Endothelial cell of umbilical vein (primary cell): ENCODE results near the gene TNIK. TPM values are rescaled to one million over a fixed set of nuclear protein-coding genes. Genes with fewer than 3 reads are reported as not detected.

Experiments
- BruUV-seq: library from RNA; stranded (reverse); fragments of 400-500 nt; replicated peaks from 2 replicates; lab custom pipeline; 2021; lab: Mats Ljungman, UMichigan
- CTCF ChIA-PET: fragments of 300-600, 350-600 bp; sonication (Branson Sonifier 250); formaldehyde crosslinking; loops from one replicate; lab custom pipeline; 2021; ENCODE audit warnings: antibody characterized with exemption, inconsistent platforms; lab: Charles Lee
- POLR2A ChIA-PET: fragments of 300-600, 350-600 bp; sonication (Branson Sonifier 250); formaldehyde crosslinking; loops from one replicate; lab custom pipeline; 2021; ENCODE audit warnings: antibody characterized with exemption, inconsistent platforms; lab: Charles Lee
- DNase-seq: peaks from one replicate; pipeline ENCODE4 v3.0.0-alpha.2; 2011; ENCODE audit warnings: low read depth, low spot score
- FAIRE-seq: peaks from 2 replicates; lab custom pipeline; 2011; peaks lifted over from hg19 to GRCh38; lab: Jason Lieb, UNC
- H2AFZ ChIP-seq: 2 replicates; pipeline ENCODE4 v1.6.0; 2012; ENCODE audit warnings: low read depth, low read length, control low read depth, inconsistent platforms
- H3K27ac ChIP-seq: 2 replicates; pipeline ENCODE4 v1.5.1; 2011; ENCODE audit warnings: low read depth, mild to moderate bottlenecking, control low read depth, low read length, moderate library complexity; ENCODE audit not compliant: insufficient read depth
- H3K27me3 ChIP-seq, 2 experiments: 2 replicates each; pipeline versions ENCODE4 v1.6.0 to v1.6.1; 2011; ENCODE audit warnings: low read length in 2 of 2, mixed read lengths in 1 of 2; ENCODE audit not compliant: control insufficient read depth in 2 of 2, insufficient read depth in 2 of 2
- H3K36me3 ChIP-seq, 2 experiments: 2 replicates in 1 of 2; 3 replicates in 1 of 2; pipeline ENCODE4 v1.5.1; 2011; ENCODE audit warnings: low read length in 2 of 2, mild to moderate bottlenecking in 1 of 2, moderate library complexity in 1 of 2; ENCODE audit not compliant: control insufficient read depth in 2 of 2, insufficient read depth in 2 of 2; ENCODE audit errors: extremely low read depth in 1 of 2
- H3K4me1 ChIP-seq: 3 replicates; pipeline ENCODE4 v1.5.1; 2011; ENCODE audit warnings: mild to moderate bottlenecking, low read length; ENCODE audit not compliant: control insufficient read depth, insufficient read depth; ENCODE audit errors: extremely low read depth
- H3K4me2 ChIP-seq: 2 replicates; pipeline ENCODE4 v1.6.1; 2011; ENCODE audit warnings: low read length, control low read depth, mixed read lengths; ENCODE audit not compliant: insufficient read depth
- H3K4me3 ChIP-seq, 3 experiments: fragments of 200-600 bp in 1 of 3; sonication (generic), shearing (Covaris generic) in 1 of 3; replicated peaks in 1 of 3; 2 replicates each; pipeline ENCODE4 v1.5.1; 2011 to 2016; ENCODE audit warnings: control low read depth in 3 of 3, low read length in 3 of 3, mild to moderate bottlenecking in 2 of 3, inconsistent platforms in 1 of 3, low read depth in 1 of 3, moderate library complexity in 1 of 3; ENCODE audit not compliant: insufficient read depth in 1 of 3
- H3K79me2 ChIP-seq: 2 replicates; pipeline ENCODE4 v1.6.0; 2012; ENCODE audit warnings: low read length, inconsistent platforms; ENCODE audit not compliant: control insufficient read depth, insufficient read depth
- H3K9ac ChIP-seq: replicated peaks from 2 replicates; pipeline ENCODE3; 2011; ENCODE audit warnings: low read length, control low read depth; ENCODE audit not compliant: insufficient read depth; ENCODE audit errors: extremely low read depth
- H3K9me1 ChIP-seq: replicated peaks from 3 replicates; pipeline ENCODE4 v1.6.0; 2011; ENCODE audit warnings: mild to moderate bottlenecking, low read length; ENCODE audit not compliant: control insufficient read depth, insufficient read depth; ENCODE audit errors: extremely low read depth
- H3K9me3 ChIP-seq: replicated peaks from 2 replicates; pipeline ENCODE4 v1.5.1; 2012; ENCODE audit warnings: low read length, inconsistent platforms; ENCODE audit not compliant: control insufficient read depth, insufficient read depth
- H4K20me1 ChIP-seq: replicated peaks from 2 replicates; pipeline ENCODE3; 2011; ENCODE audit warnings: mild to moderate bottlenecking, low read length; ENCODE audit not compliant: control insufficient read depth, insufficient read depth; ENCODE audit errors: extremely low read depth
- EZH2 ChIP-seq: IDR thresholded peaks from 2 replicates; pipeline ENCODE4 v1.6.1; 2012; ENCODE audit warnings: borderline replicate concordance, low read depth, mild to moderate bottlenecking, moderate library complexity, low read length, inconsistent platforms; ENCODE audit not compliant: severe bottlenecking
- FOS ChIP-seq: IDR thresholded peaks from 2 replicates; pipeline ENCODE4 v1.6.1; 2011; ENCODE audit warnings: mild to moderate bottlenecking, low read length, moderate library complexity, borderline replicate concordance; ENCODE audit not compliant: insufficient read depth
- GATA2 ChIP-seq: IDR thresholded peaks from 2 replicates; pipeline ENCODE4 v1.7.0; 2011; ENCODE audit warnings: low read depth, mild to moderate bottlenecking, moderate library complexity, mixed read lengths, low read length; ENCODE audit not compliant: insufficient read length, insufficient read depth
- JUN ChIP-seq: IDR thresholded peaks from 2 replicates; pipeline ENCODE4 v1.6.1; 2011; ENCODE audit warnings: borderline replicate concordance, low read depth; ENCODE audit not compliant: insufficient read length, insufficient read depth
- MYC ChIP-seq: IDR thresholded peaks from one replicate; pipeline ENCODE4 v1.6.1; 2011; ENCODE audit warnings: mild to moderate bottlenecking, low read depth, low read length
- POLR2A ChIP-seq: IDR thresholded peaks from 2 replicates; pipeline ENCODE4 v1.6.1; 2012; ENCODE audit warnings: low read depth, mild to moderate bottlenecking, control low read depth, low read length
- POLR2AphosphoS5 ChIP-seq: IDR thresholded peaks from 2 replicates; pipeline ENCODE4 v1.6.1; 2012; ENCODE audit warnings: low read depth, mild to moderate bottlenecking, control low read depth, low read length, moderate library complexity; ENCODE audit not compliant: insufficient read depth
- dilution Hi-C: fragments of 300-500 bp; cut with MboI; formaldehyde crosslinking; loops from one replicate; pipeline ENCODE4 v1.15.0; 2019; ENCODE audit warnings: low sequenced_read_pairs; ENCODE audit not compliant: extremely low pct_ligation_motif_present
- intact Hi-C: fragments of 100-400 bp; cut with micrococcal nuclease; formaldehyde crosslinking; loops from one replicate; pipeline ENCODE4 v1.10.0; 2022
- polyA plus RNA-seq, 4 experiments: library from polyadenylated mRNA; depleted of rRNA in 3 of 4; stranded (reverse) in 3 of 4; unstranded in 1 of 4; fragments of >200 nt; gene quantifications; 2 replicates each; pipeline versions ENCODE4 v1.2.1 to v1.2.3, GENCODE V29; 2011 to 2012; ENCODE audit warnings: missing spikeins in 1 of 4
- total RNA-seq: library from RNA; stranded (reverse); gene quantifications from 2 replicates; pipeline ENCODE4 v1.2.3, GENCODE V29; 2021
- TF ChIP-seq, protein P1 (sequence below), 2 donors: IDR thresholded peaks; 1 replicate in 1 of 2; 2 replicates in 1 of 2; pipeline ENCODE4 v1.5.1; 2011; ENCODE audit warnings: low read length in 2 of 2, mild to moderate bottlenecking in 2 of 2, moderate library complexity in 2 of 2, control low read depth in 1 of 2, inconsistent platforms in 1 of 2, low read depth in 1 of 2; ENCODE audit not compliant: insufficient read depth in 1 of 2; ENCODE audit errors: extremely low read depth in 1 of 2
- TF ChIP-seq, protein P2 (sequence below): IDR thresholded peaks from 2 replicates; pipeline ENCODE4 v1.6.1; 2011; ENCODE audit not compliant: insufficient read depth, insufficient read length

The TNIK gene
- total and polyA plus RNA-seq, 2 donors (not counting 3 experiments of a cell fraction or from before 2014, with no cell fraction given), result 10.9 to 39.7 TPM

DNA sequence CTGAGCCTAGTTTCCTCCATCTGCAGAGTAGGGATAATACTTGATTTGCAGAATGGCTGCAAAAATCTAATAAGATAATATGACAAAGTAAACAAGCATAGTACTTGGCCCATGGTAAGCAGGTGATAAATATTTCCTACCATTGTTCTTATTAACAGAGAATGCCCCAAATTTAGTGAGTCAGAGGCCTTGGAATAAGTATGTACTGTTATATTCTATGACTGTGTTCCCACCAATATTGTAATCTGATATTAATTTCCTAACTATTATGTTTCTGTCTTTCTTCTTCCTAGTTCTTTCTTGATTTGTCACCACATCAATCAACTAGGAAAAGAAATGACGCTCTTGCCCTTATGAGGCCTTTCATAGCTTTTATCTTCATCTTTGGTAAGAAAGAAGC lies 255.3 kb downstream of the TNIK start:
- H3K9ac ChIP-seq, result peak overlapping the region; percentile 32
- H3K36me3 ChIP-seq, result no peaks in the 10 kb centered on the region
- H4K20me1 ChIP-seq, result no peaks in the 10 kb centered on the region
- no peak overlapping the region for H3K4me3 ChIP-seq
- no peaks in the 10 kb centered on the region for H3K79me2 ChIP-seq
- H3K9me3 ChIP-seq, result no peaks in the 10 kb centered on the region
- TF ChIP-seq, protein P1, sequence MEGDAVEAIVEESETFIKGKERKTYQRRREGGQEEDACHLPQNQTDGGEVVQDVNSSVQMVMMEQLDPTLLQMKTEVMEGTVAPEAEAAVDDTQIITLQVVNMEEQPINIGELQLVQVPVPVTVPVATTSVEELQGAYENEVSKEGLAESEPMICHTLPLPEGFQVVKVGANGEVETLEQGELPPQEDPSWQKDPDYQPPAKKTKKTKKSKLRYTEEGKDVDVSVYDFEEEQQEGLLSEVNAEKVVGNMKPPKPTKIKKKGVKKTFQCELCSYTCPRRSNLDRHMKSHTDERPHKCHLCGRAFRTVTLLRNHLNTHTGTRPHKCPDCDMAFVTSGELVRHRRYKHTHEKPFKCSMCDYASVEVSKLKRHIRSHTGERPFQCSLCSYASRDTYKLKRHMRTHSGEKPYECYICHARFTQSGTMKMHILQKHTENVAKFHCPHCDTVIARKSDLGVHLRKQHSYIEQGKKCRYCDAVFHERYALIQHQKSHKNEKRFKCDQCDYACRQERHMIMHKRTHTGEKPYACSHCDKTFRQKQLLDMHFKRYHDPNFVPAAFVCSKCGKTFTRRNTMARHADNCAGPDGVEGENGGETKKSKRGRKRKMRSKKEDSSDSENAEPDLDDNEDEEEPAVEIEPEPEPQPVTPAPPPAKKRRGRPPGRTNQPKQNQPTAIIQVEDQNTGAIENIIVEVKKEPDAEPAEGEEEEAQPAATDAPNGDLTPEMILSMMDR (IDR thresholded peaks at IDR 0.05; ENCODE audit: extremely low read depth in 1 of 2, insufficient read depth in 1 of 2, low read depth in 1 of 2, low read length in 2 of 2), result no peak
- TF ChIP-seq POLR2AphosphoS5 (peak; percentile 59), GATA2 (peak; percentile 94), POLR2A (no peak), JUN (peak; percentile 94), MYC (no peak), EZH2 (no peak), FOS (peak; percentile 96)
- TF ChIP-seq, protein P2, sequence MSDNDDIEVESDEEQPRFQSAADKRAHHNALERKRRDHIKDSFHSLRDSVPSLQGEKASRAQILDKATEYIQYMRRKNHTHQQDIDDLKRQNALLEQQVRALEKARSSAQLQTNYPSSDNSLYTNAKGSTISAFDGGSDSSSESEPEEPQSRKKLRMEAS, result no peak
- dilution Hi-C loops (no loop called here), intact Hi-C loops (loop anchor here (1.0 to 5.0 kb wide), 5 partner anchors 13 to 837 kb away; partner anchors contain the start of gene TNIK)
- no peak overlapping the region for H2AFZ ChIP-seq
- BruUV-seq, result no TSS peak
- no peaks in the 10 kb centered on the region for H3K27me3 ChIP-seq
- FAIRE-seq (peak; percentile 78), DNase-seq (peak; percentile 95)
- H3K4me2 ChIP-seq, result peak overlapping the region; percentile 80
- ChIA-PET CTCF (interaction anchor here (1.1 to 2.3 kb wide), 8 partner anchors 9 to 256 kb away, joined by 3 to 15 read pairs (median 5); partner anchors contain the start of gene TNIK), POLR2A (interaction anchor here (1.4 kb wide), 1 partner anchor 12 kb away, joined by 6 read pairs; no protein-coding TSS in a partner anchor)
- H3K4me1 ChIP-seq, result peaks cover 50% of the 10 kb centered on the region
- no peaks in the 10 kb centered on the region for H3K9me1 ChIP-seq
- H3K27ac ChIP-seq, result peak overlapping the region; percentile 91
